ENCODE results near the gene PPFIBP1.

The PPFIBP1 gene

GRCh38 chr12:27523642-27524493, at the start of gene PPFIBP1:
Gene PPFIBP1, plus strand, starts transcription at chr12:27524206. Its CDS starts 109,191 bp downstream, at chr12:27633397.
- H3K4me1 ChIP-seq (ENCODE audit: control insufficient read depth, insufficient read depth, low read length): peaks cover 22% of the 10 kb centered on the region
- no peaks in the 10 kb centered on the region for H3K36me3 ChIP-seq (ENCODE audit: control insufficient read depth, insufficient read depth, low read length)
- H3K9ac ChIP-seq (ENCODE audit: low read depth, low read length): peak within 1 kb of the TSS; percentile 91
- H3K27me3 ChIP-seq (ENCODE audit: control insufficient read depth, insufficient read depth, low read length): peaks cover 10% of the 10 kb centered on the region
- H3K27ac ChIP-seq (ENCODE audit: low read depth, low read length): peak within 1 kb of the TSS; percentile 98
- no peaks in the 10 kb centered on the region for H3K9me3 ChIP-seq (ENCODE audit: control insufficient read depth, insufficient read depth, low read length)
- peak within 1 kb of the TSS; percentile 97 for H3K4me3 ChIP-seq (ENCODE audit: low read depth, low read length)

GRCh38 chr12:27474344-27474743, 49.7 kb upstream of the PPFIBP1 start:
- Histone ChIP-seq H3K27ac (ENCODE audit: low read depth, low read length) (no peak overlapping the region), H3K9ac (ENCODE audit: low read depth, low read length) (no peak overlapping the region), H3K36me3 (ENCODE audit: control insufficient read depth, insufficient read depth, low read length) (no peaks in the 10 kb centered on the region), H3K4me3 (ENCODE audit: low read depth, low read length) (no peak overlapping the region), H3K4me1 (ENCODE audit: control insufficient read depth, insufficient read depth, low read length) (no peaks in the 10 kb centered on the region), H3K9me3 (ENCODE audit: control insufficient read depth, insufficient read depth, low read length) (peaks cover 6% of the 10 kb centered on the region; the same call in 1 of the 2 replicates), H3K27me3 (ENCODE audit: control insufficient read depth, insufficient read depth, low read length) (no peaks in the 10 kb centered on the region)

- H3K27ac ChIP-seq (ENCODE audit: low read depth, low read length): no peak overlapping the region
- H3K9ac ChIP-seq (ENCODE audit: low read depth, low read length): no peak overlapping the region
- no peak overlapping the region for H3K4me3 ChIP-seq (ENCODE audit: low read depth, low read length)
- peaks cover 6% of the 10 kb centered on the region; the same call in 1 of the 2 replicates for H3K9me3 ChIP-seq (ENCODE audit: control insufficient read depth, insufficient read depth, low read length)
- H3K36me3 ChIP-seq (ENCODE audit: control insufficient read depth, insufficient read depth, low read length): no peaks in the 10 kb centered on the region
- H3K27me3 ChIP-seq (ENCODE audit: control insufficient read depth, insufficient read depth, low read length): no peaks in the 10 kb centered on the region
- no peaks in the 10 kb centered on the region for H3K4me1 ChIP-seq (ENCODE audit: control insufficient read depth, insufficient read depth, low read length)
Observed at GRCh38 chr12:27477049-27477448, 47.0 kb upstream of the PPFIBP1 start.

- Histone ChIP-seq H3K36me3 (ENCODE audit: control insufficient read depth, insufficient read depth, low read length) (no peaks in the 10 kb centered on the region), H3K27ac (ENCODE audit: low read depth, low read length) (no peak overlapping the region), H3K4me3 (ENCODE audit: low read depth, low read length) (no peak overlapping the region), H3K9ac (ENCODE audit: low read depth, low read length) (no peak overlapping the region), H3K9me3 (ENCODE audit: control insufficient read depth, insufficient read depth, low read length) (peaks cover 6% of the 10 kb centered on the region; the same call in 1 of the 2 replicates), H3K4me1 (ENCODE audit: control insufficient read depth, insufficient read depth, low read length) (no peaks in the 10 kb centered on the region), H3K27me3 (ENCODE audit: control insufficient read depth, insufficient read depth, low read length) (no peaks in the 10 kb centered on the region)
Observed at GRCh38 chr12:27478949-27479348, 45.1 kb upstream of the PPFIBP1 start.

GRCh38 chr12:27480016-27480415, 44.0 kb upstream of the PPFIBP1 start:
- Histone ChIP-seq H3K4me3 (ENCODE audit: low read depth, low read length) (no peak overlapping the region), H3K27me3 (ENCODE audit: control insufficient read depth, insufficient read depth, low read length) (no peaks in the 10 kb centered on the region), H3K36me3 (ENCODE audit: control insufficient read depth, insufficient read depth, low read length) (no peaks in the 10 kb centered on the region), H3K27ac (ENCODE audit: low read depth, low read length) (no peak overlapping the region), H3K4me1 (ENCODE audit: control insufficient read depth, insufficient read depth, low read length) (no peaks in the 10 kb centered on the region), H3K9me3 (ENCODE audit: control insufficient read depth, insufficient read depth, low read length) (peaks cover 6% of the 10 kb centered on the region; the same call in 1 of the 2 replicates), H3K9ac (ENCODE audit: low read depth, low read length) (no peak overlapping the region)

- Histone ChIP-seq H3K4me1 (ENCODE audit: control insufficient read depth, insufficient read depth, low read length) (no peaks in the 10 kb centered on the region), H3K4me3 (ENCODE audit: low read depth, low read length) (no peak overlapping the region), H3K9ac (ENCODE audit: low read depth, low read length) (no peak overlapping the region), H3K36me3 (ENCODE audit: control insufficient read depth, insufficient read depth, low read length) (no peaks in the 10 kb centered on the region), H3K9me3 (ENCODE audit: control insufficient read depth, insufficient read depth, low read length) (no peaks in the 10 kb centered on the region), H3K27me3 (ENCODE audit: control insufficient read depth, insufficient read depth, low read length) (no peaks in the 10 kb centered on the region), H3K27ac (ENCODE audit: low read depth, low read length) (no peak overlapping the region)
Observed at GRCh38 chr12:27486961-27487360, 37.0 kb upstream of the PPFIBP1 start.

- Histone ChIP-seq H3K27ac (ENCODE audit: low read depth, low read length) (no peak overlapping the region), H3K9ac (ENCODE audit: low read depth, low read length) (no peak overlapping the region), H3K4me1 (ENCODE audit: control insufficient read depth, insufficient read depth, low read length) (no peaks in the 10 kb centered on the region), H3K36me3 (ENCODE audit: control insufficient read depth, insufficient read depth, low read length) (no peaks in the 10 kb centered on the region), H3K27me3 (ENCODE audit: control insufficient read depth, insufficient read depth, low read length) (no peaks in the 10 kb centered on the region), H3K9me3 (ENCODE audit: control insufficient read depth, insufficient read depth, low read length) (no peaks in the 10 kb centered on the region), H3K4me3 (ENCODE audit: low read depth, low read length) (no peak overlapping the region)
Observed at GRCh38 chr12:27488479-27488878, 35.5 kb upstream of the PPFIBP1 start.

GRCh38 chr12:27491226-27491625, 32.8 kb upstream of the PPFIBP1 start:
- Histone ChIP-seq H3K9me3 (ENCODE audit: control insufficient read depth, insufficient read depth, low read length) (no peaks in the 10 kb centered on the region), H3K4me1 (ENCODE audit: control insufficient read depth, insufficient read depth, low read length) (no peaks in the 10 kb centered on the region), H3K4me3 (ENCODE audit: low read depth, low read length) (no peak overlapping the region), H3K36me3 (ENCODE audit: control insufficient read depth, insufficient read depth, low read length) (no peaks in the 10 kb centered on the region), H3K27ac (ENCODE audit: low read depth, low read length) (no peak overlapping the region), H3K27me3 (ENCODE audit: control insufficient read depth, insufficient read depth, low read length) (no peaks in the 10 kb centered on the region), H3K9ac (ENCODE audit: low read depth, low read length) (no peak overlapping the region)

GRCh38 chr12:27493260-27493940, 30.6 kb upstream of the PPFIBP1 start:
- Histone ChIP-seq H3K27me3 (ENCODE audit: control insufficient read depth, insufficient read depth, low read length) (no peaks in the 10 kb centered on the region), H3K4me1 (ENCODE audit: control insufficient read depth, insufficient read depth, low read length) (no peaks in the 10 kb centered on the region), H3K9me3 (ENCODE audit: control insufficient read depth, insufficient read depth, low read length) (no peaks in the 10 kb centered on the region), H3K36me3 (ENCODE audit: control insufficient read depth, insufficient read depth, low read length) (no peaks in the 10 kb centered on the region), H3K27ac (ENCODE audit: low read depth, low read length) (no peak overlapping the region), H3K9ac (ENCODE audit: low read depth, low read length) (no peak overlapping the region), H3K4me3 (ENCODE audit: low read depth, low read length) (no peak overlapping the region)

- no peak overlapping the region for H3K9ac ChIP-seq (ENCODE audit: low read depth, low read length)
- no peaks in the 10 kb centered on the region for H3K9me3 ChIP-seq (ENCODE audit: control insufficient read depth, insufficient read depth, low read length)
- no peaks in the 10 kb centered on the region for H3K36me3 ChIP-seq (ENCODE audit: control insufficient read depth, insufficient read depth, low read length)
- no peak overlapping the region for H3K27ac ChIP-seq (ENCODE audit: low read depth, low read length)
- no peaks in the 10 kb centered on the region for H3K4me1 ChIP-seq (ENCODE audit: control insufficient read depth, insufficient read depth, low read length)
- H3K4me3 ChIP-seq (ENCODE audit: low read depth, low read length): no peak overlapping the region
- H3K27me3 ChIP-seq (ENCODE audit: control insufficient read depth, insufficient read depth, low read length): no peaks in the 10 kb centered on the region
Observed at GRCh38 chr12:27497446-27497845, 26.6 kb upstream of the PPFIBP1 start.

GRCh38 chr12:27498149-27498548, 25.9 kb upstream of the PPFIBP1 start:
- Histone ChIP-seq H3K4me1 (ENCODE audit: control insufficient read depth, insufficient read depth, low read length) (no peaks in the 10 kb centered on the region), H3K27ac (ENCODE audit: low read depth, low read length) (no peak overlapping the region), H3K36me3 (ENCODE audit: control insufficient read depth, insufficient read depth, low read length) (no peaks in the 10 kb centered on the region), H3K4me3 (ENCODE audit: low read depth, low read length) (no peak overlapping the region), H3K9me3 (ENCODE audit: control insufficient read depth, insufficient read depth, low read length) (no peaks in the 10 kb centered on the region), H3K9ac (ENCODE audit: low read depth, low read length) (no peak overlapping the region), H3K27me3 (ENCODE audit: control insufficient read depth, insufficient read depth, low read length) (no peaks in the 10 kb centered on the region)

Data from HUES48 (cell line).